ENCODE data around the gene AKT3. TPM values are rescaled to one million over a fixed set of nuclear protein-coding genes. Genes with fewer than 3 reads are reported as not detected.

AKT3 gene
- polyA plus RNA-seq, 2 of the 4 experiments (the other 2 are of a cell fraction), result 18.4 to 43.5 TPM

GRCh38 chr1:243745356-243745755 lies 104.7 kb downstream of the AKT3 start:
- POLR2A ChIA-PET, result interaction anchor here (0.6 kb wide), 1 partner anchor 303 kb away, joined by 4 read pairs; no protein-coding TSS in a partner anchor
- no peak overlapping the region for H3K27ac ChIP-seq
- DNase-seq (ENCODE audit: low read depth in 1 of 2, low spot score in 1 of 2) (no peak), FAIRE-seq (no peak), ATAC-seq (no peak)
- no peak for TF ChIP-seq RCOR1 (IDR thresholded peaks at IDR 0.05; ENCODE audit: low read depth, low read length)
- no peak for TF ChIP-seq EP300 (IDR thresholded peaks at IDR 0.05)
- TF ChIP-seq CBX2 (IDR thresholded peaks at IDR 0.05; ENCODE audit: borderline replicate concordance, low read depth), result no peak
- TF ChIP-seq GATA3 (IDR thresholded peaks at IDR 0.05; ENCODE audit: borderline replicate concordance), result no peak
- no peak for TF ChIP-seq ELK1 (IDR thresholded peaks at IDR 0.05; ENCODE audit: low read depth, low read length)
- no peak for TF ChIP-seq MAZ (IDR thresholded peaks at IDR 0.05; ENCODE audit: borderline replicate concordance, low read depth, low read length)
- no peak for TF ChIP-seq ZFP36 (IDR thresholded peaks at IDR 0.05; ENCODE audit: borderline replicate concordance, partially characterized antibody)
- TF ChIP-seq POLR2A (IDR thresholded peaks at IDR 0.05; ENCODE audit: low read length), result no peak
- no peak for TF ChIP-seq BCL3 (IDR thresholded peaks at IDR 0.05)
- no peak for TF ChIP-seq E2F6 (IDR thresholded peaks at IDR 0.05; ENCODE audit: borderline replicate concordance, low read depth)
- no peak for TF ChIP-seq KDM5A (IDR thresholded peaks at IDR 0.05)
- TF ChIP-seq BHLHE40 (IDR thresholded peaks at IDR 0.05; ENCODE audit: low read depth, low read length), result no peak
- no peak for TF ChIP-seq JUNB (IDR thresholded peaks at IDR 0.05)
- TF ChIP-seq TP53 (CRISPR knock-in tag; IDR thresholded peaks at IDR 0.05), result no peak
- no peak for TF ChIP-seq RAD21 (conservative IDR thresholded peaks at IDR 0.05 in 1 of 2, IDR thresholded peaks at IDR 0.05 in 1 of 2)
- TF ChIP-seq PHF8 (IDR thresholded peaks at IDR 0.05; ENCODE audit: borderline replicate concordance, low read depth), result no peak
- TF ChIP-seq HES2 (IDR thresholded peaks at IDR 0.05), result no peak
- TF ChIP-seq ESRRA (IDR thresholded peaks at IDR 0.05; ENCODE audit: borderline replicate concordance, low read length), result no peak
- no peak for TF ChIP-seq RNF2 (IDR thresholded peaks at IDR 0.05; ENCODE audit: borderline replicate concordance, low read depth)
- H3K4me2 ChIP-seq, result no peak overlapping the region
- H3K4me3 ChIP-seq, result no peak overlapping the region
- 93% methylated on average over 4 of the region's 4 CpGs for WGBS (ENCODE audit: missing lambda C conversion rate)
- no peaks in the 10 kb centered on the region for H3K9me3 ChIP-seq
- CTCF ChIA-PET, result interaction anchor here (0.7 to 1.1 kb wide), 2 partner anchors 34 to 309 kb away, joined by 3 read pairs; no protein-coding TSS in a partner anchor
- 0 out of 3 replicates have a peak, but pooled peaks cover 5% of the 10 kb centered on the region for H3K4me1 ChIP-seq

- FAIRE-seq (no peak), DNase-seq (ENCODE audit: low read depth in 1 of 2, low spot score in 1 of 2) (no peak), ATAC-seq (no peak)
- Histone ChIP-seq H3K4me2 (no peak overlapping the region), H3K4me3 (no peak overlapping the region), H3K27ac (no peak overlapping the region), H3K4me1 (peaks cover 13% of the 10 kb centered on the region; the same call in 2 of the 3 replicates), H3K9me3 (no peaks in the 10 kb centered on the region)
- WGBS (ENCODE audit: missing lambda C conversion rate), result 87% methylated on average over 4 of the region's 4 CpGs
- CTCF ChIA-PET, result no interaction called here
- POLR2A ChIA-PET, result no interaction called here
- TF ChIP-seq RNF2 (IDR thresholded peaks at IDR 0.05; ENCODE audit: borderline replicate concordance, low read depth) (no peak), FOXS1 (CRISPR knock-in tag; IDR thresholded peaks at IDR 0.05) (no peak), SMC3 (IDR thresholded peaks at IDR 0.05) (no peak), CEBPB (IDR thresholded peaks at IDR 0.05) (no peak), BCL3 (IDR thresholded peaks at IDR 0.05) (no peak), ATOH8 (CRISPR knock-in tag; IDR thresholded peaks at IDR 0.05; ENCODE audit: low read depth) (no peak), PBX3 (IDR thresholded peaks at IDR 0.05) (no peak), BHLHE40 (IDR thresholded peaks at IDR 0.05; ENCODE audit: low read depth, low read length) (no peak), GATA3 (IDR thresholded peaks at IDR 0.05; ENCODE audit: borderline replicate concordance) (no peak), RARB (CRISPR knock-in tag; IDR thresholded peaks at IDR 0.05) (no peak), REST (IDR thresholded peaks at IDR 0.05) (no peak), RAD21 (conservative IDR thresholded peaks at IDR 0.05 in 1 of 2, IDR thresholded peaks at IDR 0.05 in 1 of 2) (no peak), CBX8 (IDR thresholded peaks at IDR 0.05) (no peak), HEYL (CRISPR knock-in tag; IDR thresholded peaks at IDR 0.05) (no peak)
Measured at GRCh38 chr1:243742819-243743218, 107.2 kb downstream of the AKT3 start.

All from A549 (cell line).